Tibial nerve (tissue), 3 donors: ENCODE results near the gene SLAIN2.

Source experiments
- CTCF ChIP-seq, 5 experiments: fragments of 200-600 bp in 3 of 5; fragments of 450-650 bp in 2 of 5; sonication (generic) in 3 of 5; IDR thresholded peaks; one replicate each; pipeline ENCODE4 v1.5.1; 2016 to 2019; ENCODE audit warnings: antibody characterized with exemption in 5 of 5, mild to moderate bottlenecking in 3 of 5, moderate library complexity in 2 of 5
- POLR2A ChIP-seq, 2 donors: fragments of 450-650 bp; IDR thresholded peaks; one replicate each; pipeline ENCODE4 v1.6.1; 2017; ENCODE audit warnings: antibody characterized with exemption in 2 of 2, mild to moderate bottlenecking in 2 of 2, moderate library complexity in 2 of 2

GRCh38 chr4:48446642-48447041 is 105.3 kb downstream of the SLAIN2 start:
- no peak for TF ChIP-seq CTCF (IDR thresholded peaks at IDR 0.05)
- no peak for TF ChIP-seq POLR2A (IDR thresholded peaks at IDR 0.05)
